GM12878 (cell line): Measurements from ENCODE around the gene HIP1.

Experiments used
- EZH2 ChIP-seq: IDR thresholded peaks from 2 replicates; pipeline ENCODE4 v1.6.1; 2012; ENCODE audit warnings: low read depth, mild to moderate bottlenecking, control low read depth, inconsistent platforms, low read length, borderline replicate concordance; ENCODE audit not compliant: control insufficient read depth
- GABPA ChIP-seq: IDR thresholded peaks from 2 replicates; pipeline ENCODE4 v1.6.1; 2014; ENCODE audit warnings: antibody characterized with exemption, low read depth, mild to moderate bottlenecking, inconsistent platforms
- POLR2A ChIP-seq: IDR thresholded peaks from 2 replicates; pipeline ENCODE4 v1.6.1; 2011; ENCODE audit warnings: low read depth, mild to moderate bottlenecking, low read length
- RELA ChIP-seq: fragments of 450-650 bp; IDR thresholded peaks from 2 replicates; pipeline ENCODE4 v1.8.0; 2014; ENCODE audit warnings: borderline replicate concordance; ENCODE audit not compliant: partially characterized antibody
- SMC3 ChIP-seq: IDR thresholded peaks from 2 replicates; pipeline ENCODE4 v1.6.1; 2011; ENCODE audit warnings: low read length, improper control_type of control experiment, borderline replicate concordance
- SUZ12 ChIP-seq: fragments of 200-600 bp; sonication (generic); IDR thresholded peaks from one replicate; pipeline ENCODE4 v1.6.1; 2018; ENCODE audit warnings: antibody characterized with exemption, mild to moderate bottlenecking; ENCODE audit not compliant: unreplicated experiment
- TF ChIP-seq, protein P1 (sequence below), 3 experiments: IDR thresholded peaks in 2 of 3; conservative IDR thresholded peaks in 1 of 3; 2 replicates each; pipeline ENCODE4 v1.5.1; 2011; ENCODE audit warnings: low read depth in 3 of 3, low read length in 3 of 3, mild to moderate bottlenecking in 3 of 3, control low read depth in 2 of 3, moderate library complexity in 2 of 3, inconsistent platforms in 1 of 3, mixed read lengths in 1 of 3; ENCODE audit not compliant: control insufficient read depth in 2 of 3, insufficient read depth in 1 of 3; ENCODE audit errors: extremely low read depth in 1 of 3
- TF ChIP-seq, protein P2 (sequence below): IDR thresholded peaks from 2 replicates; pipeline ENCODE4 v1.6.1; 2012; ENCODE audit warnings: low read length, inconsistent platforms
- TF ChIP-seq, protein P3 (sequence below): IDR thresholded peaks from 2 replicates; pipeline ENCODE4 v1.6.1; 2012; ENCODE audit warnings: low read depth, low read length, improper control_type of control experiment
- TF ChIP-seq, protein P4 (sequence below): fragments of 450-650 bp; IDR thresholded peaks from 2 replicates; pipeline ENCODE4 v1.6.1; 2017; ENCODE audit warnings: mild to moderate bottlenecking, moderate library complexity
- TF ChIP-seq, protein P5 (sequence below): IDR thresholded peaks from 2 replicates; pipeline ENCODE4 v1.6.1; 2012; ENCODE audit warnings: improper control_type of control experiment, low read depth, low read length; ENCODE audit not compliant: insufficient replicate concordance
- TF ChIP-seq, protein P6 (sequence below): IDR thresholded peaks from 2 replicates; pipeline ENCODE4 v1.6.1; 2011; ENCODE audit warnings: low read depth, low read length, improper control_type of control experiment, borderline replicate concordance
- TF ChIP-seq, protein P7 (sequence below): fragments of 450-650 bp; IDR thresholded peaks from 2 replicates; pipeline ENCODE4 v1.6.1; 2016; ENCODE audit warnings: mild to moderate bottlenecking

DNA sequence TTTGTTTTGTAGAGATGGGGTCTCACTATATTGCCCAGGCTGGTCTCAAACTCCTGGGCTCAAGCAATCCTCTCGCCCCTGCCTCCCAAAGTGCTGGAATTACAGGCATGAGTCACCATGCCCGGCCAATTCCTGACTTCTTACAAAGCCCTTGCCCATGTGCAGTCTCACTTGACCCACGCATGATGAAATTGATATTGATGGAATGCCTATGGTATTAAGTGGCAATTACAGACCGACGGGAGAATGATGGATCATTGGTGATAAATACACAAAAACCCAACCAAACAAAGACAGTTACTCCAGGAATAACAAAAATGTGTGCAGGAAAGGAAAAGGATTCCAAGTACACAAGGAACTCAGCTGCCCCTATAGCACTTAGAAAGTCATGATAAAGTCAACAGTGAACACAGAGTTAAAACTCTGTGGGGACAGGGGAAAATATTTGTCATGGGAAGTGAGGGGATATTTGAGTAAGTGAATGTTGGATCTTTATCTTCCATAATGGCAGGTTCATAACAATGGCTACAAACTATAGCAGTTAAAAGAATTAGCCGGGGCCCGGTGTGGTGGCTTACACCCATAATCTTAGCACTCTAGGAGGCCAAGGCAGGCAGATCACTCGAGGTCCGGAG, 21.6 kb downstream of the HIP1 start:
- TF ChIP-seq, protein P1, sequence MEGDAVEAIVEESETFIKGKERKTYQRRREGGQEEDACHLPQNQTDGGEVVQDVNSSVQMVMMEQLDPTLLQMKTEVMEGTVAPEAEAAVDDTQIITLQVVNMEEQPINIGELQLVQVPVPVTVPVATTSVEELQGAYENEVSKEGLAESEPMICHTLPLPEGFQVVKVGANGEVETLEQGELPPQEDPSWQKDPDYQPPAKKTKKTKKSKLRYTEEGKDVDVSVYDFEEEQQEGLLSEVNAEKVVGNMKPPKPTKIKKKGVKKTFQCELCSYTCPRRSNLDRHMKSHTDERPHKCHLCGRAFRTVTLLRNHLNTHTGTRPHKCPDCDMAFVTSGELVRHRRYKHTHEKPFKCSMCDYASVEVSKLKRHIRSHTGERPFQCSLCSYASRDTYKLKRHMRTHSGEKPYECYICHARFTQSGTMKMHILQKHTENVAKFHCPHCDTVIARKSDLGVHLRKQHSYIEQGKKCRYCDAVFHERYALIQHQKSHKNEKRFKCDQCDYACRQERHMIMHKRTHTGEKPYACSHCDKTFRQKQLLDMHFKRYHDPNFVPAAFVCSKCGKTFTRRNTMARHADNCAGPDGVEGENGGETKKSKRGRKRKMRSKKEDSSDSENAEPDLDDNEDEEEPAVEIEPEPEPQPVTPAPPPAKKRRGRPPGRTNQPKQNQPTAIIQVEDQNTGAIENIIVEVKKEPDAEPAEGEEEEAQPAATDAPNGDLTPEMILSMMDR (IDR thresholded peaks at IDR 0.05 in 2 of 3, conservative IDR thresholded peaks at IDR 0.05 in 1 of 3; ENCODE audit: control insufficient read depth in 2 of 3, extremely low read depth in 1 of 3, insufficient read depth in 1 of 3, low read depth in 3 of 3, low read length in 3 of 3), result no peak
- no peak for TF ChIP-seq EZH2
- TF ChIP-seq SMC3, result no peak
- no peak for TF ChIP-seq GABPA
- TF ChIP-seq, protein P2, sequence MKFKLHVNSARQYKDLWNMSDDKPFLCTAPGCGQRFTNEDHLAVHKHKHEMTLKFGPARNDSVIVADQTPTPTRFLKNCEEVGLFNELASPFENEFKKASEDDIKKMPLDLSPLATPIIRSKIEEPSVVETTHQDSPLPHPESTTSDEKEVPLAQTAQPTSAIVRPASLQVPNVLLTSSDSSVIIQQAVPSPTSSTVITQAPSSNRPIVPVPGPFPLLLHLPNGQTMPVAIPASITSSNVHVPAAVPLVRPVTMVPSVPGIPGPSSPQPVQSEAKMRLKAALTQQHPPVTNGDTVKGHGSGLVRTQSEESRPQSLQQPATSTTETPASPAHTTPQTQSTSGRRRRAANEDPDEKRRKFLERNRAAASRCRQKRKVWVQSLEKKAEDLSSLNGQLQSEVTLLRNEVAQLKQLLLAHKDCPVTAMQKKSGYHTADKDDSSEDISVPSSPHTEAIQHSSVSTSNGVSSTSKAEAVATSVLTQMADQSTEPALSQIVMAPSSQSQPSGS, result no peak
- TF ChIP-seq, protein P3, sequence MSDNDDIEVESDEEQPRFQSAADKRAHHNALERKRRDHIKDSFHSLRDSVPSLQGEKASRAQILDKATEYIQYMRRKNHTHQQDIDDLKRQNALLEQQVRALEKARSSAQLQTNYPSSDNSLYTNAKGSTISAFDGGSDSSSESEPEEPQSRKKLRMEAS, result no peak
- TF ChIP-seq POLR2A, result no peak
- TF ChIP-seq, protein P4, sequence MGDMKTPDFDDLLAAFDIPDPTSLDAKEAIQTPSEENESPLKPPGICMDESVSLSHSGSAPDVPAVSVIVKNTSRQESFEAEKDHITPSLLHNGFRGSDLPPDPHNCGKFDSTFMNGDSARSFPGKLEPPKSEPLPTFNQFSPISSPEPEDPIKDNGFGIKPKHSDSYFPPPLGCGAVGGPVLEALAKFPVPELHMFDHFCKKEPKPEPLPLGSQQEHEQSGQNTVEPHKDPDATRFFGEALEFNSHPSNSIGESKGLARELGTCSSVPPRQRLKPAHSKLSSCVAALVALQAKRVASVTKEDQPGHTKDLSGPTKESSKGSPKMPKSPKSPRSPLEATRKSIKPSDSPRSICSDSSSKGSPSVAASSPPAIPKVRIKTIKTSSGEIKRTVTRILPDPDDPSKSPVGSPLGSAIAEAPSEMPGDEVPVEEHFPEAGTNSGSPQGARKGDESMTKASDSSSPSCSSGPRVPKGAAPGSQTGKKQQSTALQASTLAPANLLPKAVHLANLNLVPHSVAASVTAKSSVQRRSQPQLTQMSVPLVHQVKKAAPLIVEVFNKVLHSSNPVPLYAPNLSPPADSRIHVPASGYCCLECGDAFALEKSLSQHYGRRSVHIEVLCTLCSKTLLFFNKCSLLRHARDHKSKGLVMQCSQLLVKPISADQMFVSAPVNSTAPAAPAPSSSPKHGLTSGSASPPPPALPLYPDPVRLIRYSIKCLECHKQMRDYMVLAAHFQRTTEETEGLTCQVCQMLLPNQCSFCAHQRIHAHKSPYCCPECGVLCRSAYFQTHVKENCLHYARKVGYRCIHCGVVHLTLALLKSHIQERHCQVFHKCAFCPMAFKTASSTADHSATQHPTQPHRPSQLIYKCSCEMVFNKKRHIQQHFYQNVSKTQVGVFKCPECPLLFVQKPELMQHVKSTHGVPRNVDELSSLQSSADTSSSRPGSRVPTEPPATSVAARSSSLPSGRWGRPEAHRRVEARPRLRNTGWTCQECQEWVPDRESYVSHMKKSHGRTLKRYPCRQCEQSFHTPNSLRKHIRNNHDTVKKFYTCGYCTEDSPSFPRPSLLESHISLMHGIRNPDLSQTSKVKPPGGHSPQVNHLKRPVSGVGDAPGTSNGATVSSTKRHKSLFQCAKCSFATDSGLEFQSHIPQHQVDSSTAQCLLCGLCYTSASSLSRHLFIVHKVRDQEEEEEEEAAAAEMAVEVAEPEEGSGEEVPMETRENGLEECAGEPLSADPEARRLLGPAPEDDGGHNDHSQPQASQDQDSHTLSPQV, result no peak
- TF ChIP-seq, protein P5, sequence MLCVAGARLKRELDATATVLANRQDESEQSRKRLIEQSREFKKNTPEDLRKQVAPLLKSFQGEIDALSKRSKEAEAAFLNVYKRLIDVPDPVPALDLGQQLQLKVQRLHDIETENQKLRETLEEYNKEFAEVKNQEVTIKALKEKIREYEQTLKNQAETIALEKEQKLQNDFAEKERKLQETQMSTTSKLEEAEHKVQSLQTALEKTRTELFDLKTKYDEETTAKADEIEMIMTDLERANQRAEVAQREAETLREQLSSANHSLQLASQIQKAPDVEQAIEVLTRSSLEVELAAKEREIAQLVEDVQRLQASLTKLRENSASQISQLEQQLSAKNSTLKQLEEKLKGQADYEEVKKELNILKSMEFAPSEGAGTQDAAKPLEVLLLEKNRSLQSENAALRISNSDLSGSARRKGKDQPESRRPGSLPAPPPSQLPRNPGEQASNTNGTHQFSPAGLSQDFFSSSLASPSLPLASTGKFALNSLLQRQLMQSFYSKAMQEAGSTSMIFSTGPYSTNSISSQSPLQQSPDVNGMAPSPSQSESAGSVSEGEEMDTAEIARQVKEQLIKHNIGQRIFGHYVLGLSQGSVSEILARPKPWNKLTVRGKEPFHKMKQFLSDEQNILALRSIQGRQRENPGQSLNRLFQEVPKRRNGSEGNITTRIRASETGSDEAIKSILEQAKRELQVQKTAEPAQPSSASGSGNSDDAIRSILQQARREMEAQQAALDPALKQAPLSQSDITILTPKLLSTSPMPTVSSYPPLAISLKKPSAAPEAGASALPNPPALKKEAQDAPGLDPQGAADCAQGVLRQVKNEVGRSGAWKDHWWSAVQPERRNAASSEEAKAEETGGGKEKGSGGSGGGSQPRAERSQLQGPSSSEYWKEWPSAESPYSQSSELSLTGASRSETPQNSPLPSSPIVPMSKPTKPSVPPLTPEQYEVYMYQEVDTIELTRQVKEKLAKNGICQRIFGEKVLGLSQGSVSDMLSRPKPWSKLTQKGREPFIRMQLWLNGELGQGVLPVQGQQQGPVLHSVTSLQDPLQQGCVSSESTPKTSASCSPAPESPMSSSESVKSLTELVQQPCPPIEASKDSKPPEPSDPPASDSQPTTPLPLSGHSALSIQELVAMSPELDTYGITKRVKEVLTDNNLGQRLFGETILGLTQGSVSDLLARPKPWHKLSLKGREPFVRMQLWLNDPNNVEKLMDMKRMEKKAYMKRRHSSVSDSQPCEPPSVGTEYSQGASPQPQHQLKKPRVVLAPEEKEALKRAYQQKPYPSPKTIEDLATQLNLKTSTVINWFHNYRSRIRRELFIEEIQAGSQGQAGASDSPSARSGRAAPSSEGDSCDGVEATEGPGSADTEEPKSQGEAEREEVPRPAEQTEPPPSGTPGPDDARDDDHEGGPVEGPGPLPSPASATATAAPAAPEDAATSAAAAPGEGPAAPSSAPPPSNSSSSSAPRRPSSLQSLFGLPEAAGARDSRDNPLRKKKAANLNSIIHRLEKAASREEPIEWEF, result no peak
- TF ChIP-seq SUZ12, result no peak
- TF ChIP-seq, protein P6, sequence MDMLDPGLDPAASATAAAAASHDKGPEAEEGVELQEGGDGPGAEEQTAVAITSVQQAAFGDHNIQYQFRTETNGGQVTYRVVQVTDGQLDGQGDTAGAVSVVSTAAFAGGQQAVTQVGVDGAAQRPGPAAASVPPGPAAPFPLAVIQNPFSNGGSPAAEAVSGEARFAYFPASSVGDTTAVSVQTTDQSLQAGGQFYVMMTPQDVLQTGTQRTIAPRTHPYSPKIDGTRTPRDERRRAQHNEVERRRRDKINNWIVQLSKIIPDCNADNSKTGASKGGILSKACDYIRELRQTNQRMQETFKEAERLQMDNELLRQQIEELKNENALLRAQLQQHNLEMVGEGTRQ, result no peak
- TF ChIP-seq RELA, result no peak
- TF ChIP-seq, protein P7, sequence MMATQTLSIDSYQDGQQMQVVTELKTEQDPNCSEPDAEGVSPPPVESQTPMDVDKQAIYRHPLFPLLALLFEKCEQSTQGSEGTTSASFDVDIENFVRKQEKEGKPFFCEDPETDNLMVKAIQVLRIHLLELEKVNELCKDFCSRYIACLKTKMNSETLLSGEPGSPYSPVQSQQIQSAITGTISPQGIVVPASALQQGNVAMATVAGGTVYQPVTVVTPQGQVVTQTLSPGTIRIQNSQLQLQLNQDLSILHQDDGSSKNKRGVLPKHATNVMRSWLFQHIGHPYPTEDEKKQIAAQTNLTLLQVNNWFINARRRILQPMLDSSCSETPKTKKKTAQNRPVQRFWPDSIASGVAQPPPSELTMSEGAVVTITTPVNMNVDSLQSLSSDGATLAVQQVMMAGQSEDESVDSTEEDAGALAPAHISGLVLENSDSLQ, result no peak
